Activated CD4-positive, alpha-beta T cell treated with anti-CD3 and anti-CD28 coated beads, Interleukin-2, amount 50 U/mL, for 48 hours (primary cell): ENCODE measurements around the gene ZCCHC4.
"Not testable (repeated sequence)": the region's sequence is repeated elsewhere in the genome, so short reads cannot be mapped to it uniquely, and the experiment has no call there.

Experiments
- DNase-seq, 2 experiments: peaks; one replicate each; pipeline ENCODE4 v3.0.0-alpha.2; 2020

ZCCHC4 gene

GRCh38 chr4:25328463-25328862, 15.9 kb downstream of the ZCCHC4 start:
- DNase-seq = not testable (repeated sequence)

DNA sequence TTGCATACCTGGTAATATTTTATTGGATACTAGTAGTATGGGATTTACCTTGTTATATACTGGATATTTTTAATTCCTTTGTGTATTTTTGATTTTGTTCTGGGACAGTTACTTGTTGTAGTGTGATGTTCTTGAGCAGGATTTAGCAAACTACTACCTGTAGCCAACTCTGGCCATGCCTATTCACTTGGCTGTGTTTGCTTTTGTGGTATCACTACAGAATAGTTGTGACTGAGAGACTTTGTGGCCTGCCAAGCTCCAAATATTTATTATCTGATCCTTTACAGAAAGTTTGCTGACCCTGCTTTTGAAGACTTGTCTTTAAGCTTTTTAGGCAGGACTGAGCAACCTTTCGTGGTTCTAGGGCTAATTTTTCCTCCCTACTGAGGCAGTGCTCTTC, 17.8 kb downstream of the ZCCHC4 start:
- no peak for DNase-seq

DNA sequence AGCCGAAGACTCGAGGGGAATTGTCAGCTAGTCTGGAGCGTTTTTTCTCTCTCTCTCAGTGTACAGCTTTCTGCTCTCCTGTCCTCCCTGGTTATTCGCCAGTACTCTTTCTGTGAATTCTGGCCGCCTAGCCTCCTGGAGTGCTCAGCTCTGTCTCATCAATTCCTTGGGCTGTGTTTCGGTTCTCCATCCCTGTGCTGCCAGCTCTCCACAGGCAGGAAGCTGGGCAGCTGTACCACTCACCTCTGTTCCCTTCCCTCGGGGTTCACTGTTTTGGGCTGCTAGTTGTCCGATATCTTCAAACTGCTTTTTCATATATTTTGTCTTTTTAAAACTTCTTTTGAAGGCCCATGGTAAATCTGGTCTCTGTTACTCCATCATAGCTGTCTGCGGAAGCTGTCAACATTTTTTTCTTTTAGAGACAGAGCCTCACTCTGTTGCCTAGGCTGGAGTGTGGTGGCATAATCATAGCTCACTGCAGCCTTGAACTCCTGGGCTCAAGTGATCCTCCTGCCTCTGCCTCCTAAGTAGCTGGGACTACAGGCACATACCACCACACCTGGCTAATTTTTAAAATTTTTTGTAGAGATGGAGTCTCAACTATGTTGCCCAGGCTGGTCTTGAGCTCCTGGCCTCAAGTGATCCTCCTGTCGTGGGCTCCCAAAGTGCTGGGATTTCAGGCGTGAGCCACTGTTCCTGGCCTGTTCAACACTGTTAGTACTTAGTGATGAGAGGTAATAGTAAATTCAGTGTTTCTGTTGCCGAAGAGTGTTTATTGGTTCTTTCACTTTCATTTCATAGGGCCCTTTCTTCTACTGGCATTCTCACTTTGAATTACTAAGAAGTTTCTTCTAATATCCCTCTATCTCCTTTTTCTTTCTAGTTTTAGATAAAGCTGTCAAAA, 18.6 kb downstream of the ZCCHC4 start:
- DNase-seq = no peak

- no peak for DNase-seq
Observed at GRCh38 chr4:25343671-25344070, 31.1 kb downstream of the ZCCHC4 start.

DNA sequence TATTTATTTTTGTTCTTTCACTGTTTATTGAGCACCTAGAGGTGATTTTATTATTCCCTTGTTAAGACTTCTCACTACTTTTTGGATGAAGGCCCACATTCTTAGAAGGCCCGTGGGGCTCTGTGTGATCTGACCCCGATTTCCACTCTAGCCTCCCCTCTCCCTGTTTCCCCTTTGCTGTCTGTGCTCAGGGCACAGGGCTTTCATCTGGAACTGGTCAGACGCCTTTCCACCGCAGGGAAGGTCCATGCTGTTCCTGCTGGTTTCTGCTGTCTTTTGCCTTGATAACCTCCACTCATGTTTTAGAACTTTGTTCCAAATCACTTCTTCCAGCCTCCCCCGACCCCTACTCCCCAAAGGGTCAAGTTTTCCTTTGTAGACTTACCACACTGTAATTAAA, 33.2 kb downstream of the ZCCHC4 start:
- DNase-seq = no peak

- no peak for DNase-seq
Observed at GRCh38 chr4:25346913-25347312, 34.3 kb downstream of the ZCCHC4 start.

DNA sequence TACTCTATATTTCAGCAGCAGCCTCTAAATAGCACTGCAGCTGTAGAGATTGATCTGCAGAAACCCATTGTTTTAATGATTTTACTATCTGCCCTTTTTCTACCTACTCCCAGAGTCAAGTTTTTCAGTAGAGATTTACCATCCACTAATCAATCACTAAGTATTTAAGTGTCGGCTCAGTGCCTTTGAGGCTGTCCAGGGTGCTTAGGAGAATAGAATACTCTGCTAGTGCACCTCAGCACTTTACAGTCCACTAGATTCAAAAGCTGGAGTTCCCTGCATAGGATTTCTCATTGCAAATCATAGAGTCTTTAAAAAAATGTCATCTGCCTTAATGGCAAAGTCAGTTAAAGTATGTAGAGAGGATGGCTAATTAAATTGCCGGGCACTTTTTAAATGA, 34.9 kb downstream of the ZCCHC4 start:
- DNase-seq = no peak

DNA sequence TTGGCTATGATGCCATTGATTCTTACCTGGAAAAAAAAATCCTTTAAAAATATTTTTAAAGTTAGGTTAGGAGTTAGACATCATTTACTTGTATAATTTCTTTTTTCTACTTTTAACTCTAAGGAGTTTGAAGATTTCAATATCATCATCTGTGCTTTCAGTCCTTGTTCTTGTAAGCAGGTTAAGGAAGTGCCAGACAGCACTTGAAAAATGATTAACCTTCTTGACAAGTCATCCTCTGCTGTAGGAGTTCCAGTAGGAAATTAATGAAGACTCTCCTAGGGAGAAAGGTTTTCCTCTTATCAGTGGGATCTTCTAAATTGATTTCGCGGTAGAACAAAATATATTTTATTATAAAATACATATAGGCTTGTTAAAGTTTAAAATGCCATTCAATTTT, 35.4 kb downstream of the ZCCHC4 start:
- DNase-seq = no peak

- no peak for DNase-seq
Observed at GRCh38 chr4:25350561-25350960, 38.0 kb downstream of the ZCCHC4 start.

DNA sequence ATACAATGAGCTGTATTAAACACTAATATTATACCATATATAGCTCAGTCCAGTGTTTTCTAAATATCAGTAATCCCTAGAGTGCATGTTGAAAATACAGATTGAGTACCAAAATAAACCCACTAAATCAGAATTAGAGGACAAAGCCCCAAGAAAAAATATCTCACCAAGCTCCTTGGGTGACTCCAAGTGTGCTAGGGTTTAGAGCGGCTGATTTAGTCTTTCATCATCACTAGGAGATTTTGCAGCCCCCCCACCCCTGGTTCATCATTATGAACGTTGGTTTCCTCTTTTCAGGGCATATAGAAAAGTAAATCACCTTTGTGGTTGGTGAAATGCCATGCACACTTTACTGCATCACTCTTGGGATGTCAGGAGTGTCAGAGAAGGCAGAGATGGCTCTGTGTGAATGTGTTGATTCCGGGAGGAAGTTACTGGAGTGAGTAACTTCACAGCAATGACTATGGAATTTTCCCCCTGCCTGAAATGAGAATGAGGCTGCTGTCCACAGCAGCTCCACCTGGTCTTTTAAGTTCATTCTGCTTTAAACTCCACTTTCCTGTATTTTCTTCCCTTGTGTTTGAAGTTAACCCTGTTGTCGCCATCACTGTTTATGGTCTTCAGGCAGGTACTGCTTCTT, 39.3 kb downstream of the ZCCHC4 start:
- DNase-seq = no peak

DNA sequence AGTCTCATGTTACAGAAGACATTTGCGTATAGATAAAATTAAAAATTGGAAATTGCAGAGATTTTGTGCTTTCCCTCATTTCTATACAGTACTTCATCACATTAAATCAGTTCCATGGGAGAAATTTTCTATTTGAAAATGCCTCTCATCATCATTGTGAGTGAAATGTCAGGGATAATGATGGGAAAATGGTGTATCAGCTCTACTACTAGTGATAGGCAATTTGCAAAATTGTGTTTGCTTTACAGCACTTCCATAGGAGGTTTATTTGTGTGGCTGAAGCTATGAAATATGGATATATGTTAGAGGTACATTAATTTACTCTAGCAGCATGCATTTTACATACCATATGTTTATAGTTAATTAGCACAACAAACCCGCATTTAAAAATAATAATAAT, 43.5 kb downstream of the ZCCHC4 start:
- DNase-seq = no peak

- no peak for DNase-seq
Observed at GRCh38 chr4:25358515-25359275, 46.1 kb downstream of the ZCCHC4 start.

GRCh38 chr4:25361253-25361652, 48.7 kb downstream of the ZCCHC4 start:
- DNase-seq = no peak

DNA sequence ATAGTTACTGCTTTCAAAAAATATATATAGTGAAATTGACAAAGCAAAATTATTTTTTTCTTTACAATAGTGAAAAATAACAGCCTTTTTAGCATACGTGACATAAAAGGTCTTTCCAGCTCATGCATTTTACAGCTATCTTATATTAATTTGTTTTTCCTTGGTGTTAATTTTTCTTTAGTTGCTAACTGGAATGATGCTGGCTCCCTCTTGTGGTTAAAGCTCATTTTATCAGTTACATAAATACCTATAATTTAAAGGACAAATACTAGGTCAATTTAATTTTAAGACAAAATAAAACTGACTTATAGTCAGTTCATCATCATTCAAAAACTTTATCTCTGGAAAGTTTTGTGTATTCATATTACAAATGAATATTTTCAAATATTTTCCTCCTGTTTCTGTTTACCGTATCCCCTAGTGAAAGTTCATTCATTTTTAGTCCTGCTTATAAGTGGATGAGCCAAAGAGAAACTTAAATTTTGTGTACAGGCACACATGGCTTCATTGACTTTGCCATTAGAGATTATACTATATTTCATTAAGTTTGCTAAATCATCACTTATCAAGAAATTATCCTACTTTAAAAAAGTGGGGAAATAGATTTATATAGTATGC, 54.5 kb downstream of the ZCCHC4 start:
- no peak for DNase-seq

DNA sequence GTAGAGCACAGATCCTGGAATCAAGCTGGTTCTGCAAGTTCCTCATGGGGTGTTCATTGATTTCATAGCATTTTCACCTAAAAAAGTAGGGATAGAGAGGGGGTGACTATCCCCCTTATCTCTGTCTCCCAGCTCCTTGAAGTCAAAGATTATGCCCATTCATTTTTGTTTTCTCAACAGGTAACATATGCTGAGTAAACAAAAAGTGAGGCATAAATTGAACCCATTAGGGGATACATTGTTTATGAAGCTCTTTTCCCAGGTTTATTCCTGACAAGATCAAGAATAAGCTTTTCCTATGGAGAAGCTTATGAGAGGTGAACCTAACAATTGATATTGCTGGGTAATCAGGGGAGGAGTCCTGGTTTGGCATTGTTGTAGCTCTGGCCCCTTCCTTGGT, 55.3 kb downstream of the ZCCHC4 start:
- no peak for DNase-seq

DNA sequence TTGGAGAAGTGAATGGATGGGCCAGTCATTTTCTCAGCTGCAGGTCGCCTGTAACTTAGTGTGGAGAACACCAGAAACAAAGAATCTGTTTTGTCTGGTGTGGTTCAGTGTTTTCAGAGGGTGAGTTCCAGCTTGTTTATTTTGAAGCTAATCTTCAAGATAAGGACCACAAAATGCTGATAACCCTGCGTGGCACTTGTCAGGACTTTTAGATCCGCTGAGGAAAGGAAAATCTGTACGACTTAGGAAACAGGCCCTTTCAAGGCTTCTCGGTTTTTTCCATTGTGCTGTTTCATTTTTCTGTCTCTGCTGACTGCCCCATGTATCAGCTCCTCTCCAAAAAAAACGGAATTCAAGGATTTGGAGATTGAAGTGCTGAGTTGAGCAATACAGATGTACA, 55.7 kb downstream of the ZCCHC4 start:
- DNase-seq = no peak

DNA sequence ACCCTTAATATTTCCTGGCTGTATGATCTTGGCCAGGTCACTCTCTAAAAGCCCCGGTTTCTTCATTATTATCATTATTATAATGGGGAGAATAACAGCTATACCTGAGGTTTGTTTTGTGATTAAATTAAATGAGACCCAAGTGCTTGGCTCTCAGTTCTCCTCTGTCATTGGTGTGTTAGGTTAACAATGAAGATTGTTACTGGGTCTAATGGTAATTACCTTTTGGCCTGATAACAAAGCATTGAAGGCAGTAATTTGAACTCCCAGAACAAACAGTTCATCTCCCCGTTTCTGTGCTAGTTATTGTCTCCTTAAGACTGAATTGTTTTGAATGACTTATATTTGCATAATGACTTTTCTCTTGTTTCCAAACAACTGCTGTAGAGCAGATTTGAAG, 57.7 kb downstream of the ZCCHC4 start:
- no peak for DNase-seq

DNA sequence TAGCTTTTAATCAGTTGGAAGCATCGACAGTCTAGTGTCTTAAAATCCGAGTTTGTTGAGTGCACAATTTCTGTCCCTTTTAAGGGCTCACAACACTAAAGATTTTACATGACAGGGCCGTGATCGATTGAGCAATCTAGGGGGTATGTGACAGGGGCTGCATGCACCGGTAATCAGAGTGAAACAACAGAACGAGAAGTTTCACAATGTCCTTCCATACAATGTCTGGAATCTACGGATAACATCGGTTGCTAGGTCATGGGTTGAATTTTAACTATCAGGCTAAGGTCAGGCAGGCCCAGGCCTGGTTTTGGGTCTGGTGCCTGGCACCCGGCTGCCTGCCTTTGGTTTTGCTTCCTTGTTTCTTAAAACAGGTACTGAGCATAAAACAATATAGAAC, 60.0 kb downstream of the ZCCHC4 start:
- DNase-seq = not testable (repeated sequence)

DNA sequence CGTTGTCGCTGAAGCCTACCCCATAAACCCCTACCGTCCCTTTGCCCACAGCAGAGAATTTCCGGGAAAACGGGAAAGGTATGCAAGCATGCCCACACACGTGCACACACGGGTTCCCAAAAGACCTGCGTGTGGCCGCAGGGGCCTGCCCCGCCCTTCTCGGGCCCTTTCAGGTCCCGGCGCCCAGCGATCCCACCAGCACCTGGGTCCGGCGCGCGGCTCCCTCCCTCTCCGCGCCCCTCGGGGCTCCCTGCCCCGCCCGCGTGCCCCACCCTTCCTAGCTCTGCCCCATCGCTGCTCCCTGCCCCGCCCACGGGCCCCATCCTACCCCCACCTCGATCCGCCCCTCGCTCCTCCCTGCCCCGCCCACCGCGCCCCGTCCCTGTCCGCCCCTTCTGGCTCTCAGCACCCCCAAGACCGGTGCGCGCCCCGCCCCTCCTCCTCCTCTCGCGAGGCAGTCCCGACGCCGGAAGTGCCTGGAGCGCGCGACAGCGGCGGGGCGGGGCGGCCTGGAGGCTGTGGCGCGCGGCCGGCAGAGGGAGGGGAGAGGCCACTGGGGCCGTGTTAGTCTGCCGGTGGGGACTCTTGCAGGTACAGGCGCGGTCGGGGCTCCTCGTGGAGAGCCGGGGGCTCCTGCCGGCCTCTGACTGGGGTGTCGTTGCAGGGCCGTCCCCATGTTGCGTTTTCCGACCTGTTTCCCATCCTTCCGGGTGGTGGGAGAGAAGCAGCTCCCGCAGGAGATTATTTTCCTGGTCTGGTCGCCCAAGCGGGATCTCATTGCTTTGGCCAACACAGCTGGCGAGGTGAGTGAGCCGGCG, 64.4 kb downstream of the ZCCHC4 start, which contains the start of gene ANAPC4:
Gene ANAPC4 (plus strand): TSS at position 510 of the 818 bp plus-strand sequence. CDS start 165 bp downstream, at position 675.
- peak; percentile 99 to 100 for DNase-seq

DNA sequence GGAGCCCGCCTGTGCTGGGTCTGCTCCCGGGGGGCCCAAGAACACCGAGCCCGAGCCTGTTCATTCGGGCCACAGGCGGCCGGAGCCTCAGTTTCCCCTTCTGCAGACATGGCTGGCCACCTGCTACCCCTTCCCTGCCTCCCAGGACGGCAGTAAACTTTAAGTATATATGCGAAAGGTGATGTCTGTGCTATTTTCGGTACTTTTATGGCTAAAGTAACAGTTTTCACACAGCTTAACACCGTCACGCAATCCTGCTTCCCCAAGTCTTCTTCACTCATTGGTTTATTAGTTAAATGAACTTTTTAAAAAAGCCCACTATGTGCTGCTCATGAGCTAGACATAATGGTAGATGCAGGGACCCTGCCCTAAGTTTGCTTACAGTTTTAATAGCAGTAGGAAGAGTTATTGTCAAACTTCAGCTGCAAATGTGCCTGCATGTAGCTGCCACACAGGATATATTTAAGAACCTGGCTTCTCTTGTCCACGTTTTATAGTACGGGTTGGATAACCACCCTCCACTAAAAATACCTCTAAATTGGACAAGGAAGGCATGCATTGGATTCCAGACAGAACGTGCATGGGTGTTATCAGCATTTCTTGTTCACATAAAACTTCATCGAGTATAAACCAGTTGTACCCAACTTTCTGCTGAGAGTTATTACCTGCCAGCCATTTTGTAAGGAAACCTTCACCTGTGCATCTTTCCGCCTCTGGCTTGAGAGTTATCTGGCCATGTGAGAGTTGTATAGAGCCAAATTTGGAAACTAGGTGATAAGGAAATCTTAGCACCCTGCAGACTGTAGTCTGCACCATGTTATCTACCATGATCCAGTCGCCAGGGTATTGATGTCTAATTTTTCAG, 65.2 kb downstream of the ZCCHC4 start:
- DNase-seq = no peak

DNA sequence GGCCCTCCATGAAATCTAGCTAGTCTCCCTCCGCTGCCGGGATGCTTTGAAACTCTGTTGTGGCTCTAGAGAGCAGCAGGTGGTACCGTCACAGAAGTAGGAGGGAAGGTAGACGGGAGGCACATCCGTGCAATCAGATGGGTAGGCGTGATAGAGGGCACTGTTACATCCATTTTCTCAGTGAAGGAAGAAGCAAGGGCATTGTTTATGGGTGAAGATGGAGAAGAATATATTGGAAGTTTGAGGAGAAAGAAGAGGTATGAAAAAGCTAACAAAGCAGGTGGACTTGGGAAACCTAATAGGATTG, 65.8 kb downstream of the ZCCHC4 start:
- no peak for DNase-seq
